ENCODE results near the gene F2. TPM values are rescaled to one million over a fixed set of nuclear protein-coding genes. Genes with fewer than 3 reads are reported as not detected.

F2 gene
- total and polyA plus RNA-seq, 2 of the 13 experiments (the other 11 are each of a cell fraction or from before 2014, with no cell fraction given) = 330 to 801 TPM

DNA sequence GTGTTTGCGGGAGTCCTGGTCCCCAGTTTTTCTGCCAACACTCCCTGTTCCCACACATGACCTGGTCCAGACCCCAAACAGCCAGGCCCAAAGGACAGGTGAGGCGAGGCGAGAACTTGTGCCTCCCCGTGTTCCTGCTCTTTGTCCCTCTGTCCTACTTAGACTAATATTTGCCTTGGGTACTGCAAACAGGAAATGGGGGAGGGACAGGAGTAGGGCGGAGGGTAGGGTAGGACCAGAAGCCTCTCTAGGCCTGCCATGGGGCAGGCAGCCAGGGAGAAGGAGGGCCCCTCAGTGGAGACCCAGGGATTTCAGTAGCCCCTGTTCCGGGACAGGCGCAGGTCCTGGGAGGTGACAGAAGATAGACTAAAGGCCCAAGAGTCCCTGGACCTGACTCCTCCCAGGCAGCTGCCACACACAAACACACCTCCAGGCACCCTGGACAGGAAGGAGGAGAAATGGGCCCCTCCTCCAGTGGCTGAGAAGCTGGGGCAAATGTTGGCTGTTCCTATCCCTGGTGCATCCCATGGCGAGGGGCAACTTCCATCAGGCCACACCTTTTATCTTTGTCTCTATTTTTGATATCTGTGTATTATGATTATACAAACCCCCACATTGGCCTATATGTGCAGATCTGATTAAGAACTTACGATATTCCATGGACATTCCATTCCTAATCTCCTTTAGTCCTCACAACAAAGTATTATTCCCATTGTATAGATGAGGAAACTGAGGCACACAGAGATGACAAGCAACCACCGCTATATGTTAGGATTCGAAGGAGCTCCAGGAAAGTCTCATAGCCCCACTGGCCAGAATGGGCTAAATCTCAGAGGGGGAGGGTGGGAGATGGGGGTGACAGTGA, 626 bp upstream of the F2 start (continued):
- TF ChIP-seq, protein P1, sequence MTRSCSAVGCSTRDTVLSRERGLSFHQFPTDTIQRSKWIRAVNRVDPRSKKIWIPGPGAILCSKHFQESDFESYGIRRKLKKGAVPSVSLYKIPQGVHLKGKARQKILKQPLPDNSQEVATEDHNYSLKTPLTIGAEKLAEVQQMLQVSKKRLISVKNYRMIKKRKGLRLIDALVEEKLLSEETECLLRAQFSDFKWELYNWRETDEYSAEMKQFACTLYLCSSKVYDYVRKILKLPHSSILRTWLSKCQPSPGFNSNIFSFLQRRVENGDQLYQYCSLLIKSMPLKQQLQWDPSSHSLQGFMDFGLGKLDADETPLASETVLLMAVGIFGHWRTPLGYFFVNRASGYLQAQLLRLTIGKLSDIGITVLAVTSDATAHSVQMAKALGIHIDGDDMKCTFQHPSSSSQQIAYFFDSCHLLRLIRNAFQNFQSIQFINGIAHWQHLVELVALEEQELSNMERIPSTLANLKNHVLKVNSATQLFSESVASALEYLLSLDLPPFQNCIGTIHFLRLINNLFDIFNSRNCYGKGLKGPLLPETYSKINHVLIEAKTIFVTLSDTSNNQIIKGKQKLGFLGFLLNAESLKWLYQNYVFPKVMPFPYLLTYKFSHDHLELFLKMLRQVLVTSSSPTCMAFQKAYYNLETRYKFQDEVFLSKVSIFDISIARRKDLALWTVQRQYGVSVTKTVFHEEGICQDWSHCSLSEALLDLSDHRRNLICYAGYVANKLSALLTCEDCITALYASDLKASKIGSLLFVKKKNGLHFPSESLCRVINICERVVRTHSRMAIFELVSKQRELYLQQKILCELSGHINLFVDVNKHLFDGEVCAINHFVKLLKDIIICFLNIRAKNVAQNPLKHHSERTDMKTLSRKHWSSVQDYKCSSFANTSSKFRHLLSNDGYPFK (CRISPR knock-in tag; IDR thresholded peaks at IDR 0.05; ENCODE audit: borderline replicate concordance) = peak; percentile 40; the same call in 1 of the 2 replicates
- 0 out of 2 replicates have a peak, but pooled peaks have one; percentile 34 for TF ChIP-seq ONECUT2 (CRISPR knock-in tag; IDR thresholded peaks at IDR 0.05)
- no peak for TF ChIP-seq ZNF678 (CRISPR knock-in tag; IDR thresholded peaks at IDR 0.05)
- TF ChIP-seq TAF15 (IDR thresholded peaks at IDR 0.05; ENCODE audit: low read depth, low read length, poor library complexity, severe bottlenecking) = no peak
- TF ChIP-seq FOXK2 (IDR thresholded peaks at IDR 0.05) = no peak
- TF ChIP-seq ZNF75D (CRISPR knock-in tag; IDR thresholded peaks at IDR 0.05; ENCODE audit: borderline replicate concordance) = no peak
- no peak for TF ChIP-seq POLR2AphosphoS2 (IDR thresholded peaks at IDR 0.05; ENCODE audit: low read depth, low read length)
- peak; percentile 96 for TF ChIP-seq SAP130 (CRISPR knock-in tag; IDR thresholded peaks at IDR 0.05; ENCODE audit: low read depth)
- 0 out of 2 replicates have a peak, but pooled peaks have one; percentile 21 for TF ChIP-seq ZBTB42 (CRISPR knock-in tag; IDR thresholded peaks at IDR 0.05)
- peak; percentile 52; the same call in 1 of the 2 replicates for TF ChIP-seq CCDC6 (CRISPR knock-in tag; IDR thresholded peaks at IDR 0.05)
- TF ChIP-seq, protein P2, sequence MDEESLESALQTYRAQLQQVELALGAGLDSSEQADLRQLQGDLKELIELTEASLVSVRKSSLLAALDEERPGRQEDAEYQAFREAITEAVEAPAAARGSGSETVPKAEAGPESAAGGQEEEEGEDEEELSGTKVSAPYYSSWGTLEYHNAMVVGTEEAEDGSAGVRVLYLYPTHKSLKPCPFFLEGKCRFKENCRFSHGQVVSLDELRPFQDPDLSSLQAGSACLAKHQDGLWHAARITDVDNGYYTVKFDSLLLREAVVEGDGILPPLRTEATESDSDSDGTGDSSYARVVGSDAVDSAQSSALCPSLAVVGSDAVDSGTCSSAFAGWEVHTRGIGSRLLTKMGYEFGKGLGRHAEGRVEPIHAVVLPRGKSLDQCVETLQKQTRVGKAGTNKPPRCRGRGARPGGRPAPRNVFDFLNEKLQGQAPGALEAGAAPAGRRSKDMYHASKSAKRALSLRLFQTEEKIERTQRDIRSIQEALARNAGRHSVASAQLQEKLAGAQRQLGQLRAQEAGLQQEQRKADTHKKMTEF (CRISPR knock-in tag; IDR thresholded peaks at IDR 0.05) = peak; percentile 73
- TF ChIP-seq ZNF652 (CRISPR knock-in tag; IDR thresholded peaks at IDR 0.05; ENCODE audit: borderline replicate concordance, low read depth) = no peak; the same call in 1 of the 2 replicates
- no peak for TF ChIP-seq AGO1 (IDR thresholded peaks at IDR 0.05; ENCODE audit: low read depth, low read length, poor library complexity, severe bottlenecking)
- peak; percentile 75 for TF ChIP-seq RFXAP (CRISPR knock-in tag; IDR thresholded peaks at IDR 0.05; ENCODE audit: borderline replicate concordance)
- TF ChIP-seq, protein P3, sequence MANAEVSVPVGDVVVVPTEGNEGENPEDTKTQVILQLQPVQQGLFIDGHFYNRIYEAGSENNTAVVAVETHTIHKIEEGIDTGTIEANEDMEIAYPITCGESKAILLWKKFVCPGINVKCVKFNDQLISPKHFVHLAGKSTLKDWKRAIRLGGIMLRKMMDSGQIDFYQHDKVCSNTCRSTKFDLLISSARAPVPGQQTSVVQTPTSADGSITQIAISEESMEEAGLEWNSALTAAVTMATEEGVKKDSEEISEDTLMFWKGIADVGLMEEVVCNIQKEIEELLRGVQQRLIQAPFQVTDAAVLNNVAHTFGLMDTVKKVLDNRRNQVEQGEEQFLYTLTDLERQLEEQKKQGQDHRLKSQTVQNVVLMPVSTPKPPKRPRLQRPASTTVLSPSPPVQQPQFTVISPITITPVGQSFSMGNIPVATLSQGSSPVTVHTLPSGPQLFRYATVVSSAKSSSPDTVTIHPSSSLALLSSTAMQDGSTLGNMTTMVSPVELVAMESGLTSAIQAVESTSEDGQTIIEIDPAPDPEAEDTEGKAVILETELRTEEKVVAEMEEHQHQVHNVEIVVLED (CRISPR knock-in tag; IDR thresholded peaks at IDR 0.05; ENCODE audit: borderline replicate concordance) = peak; percentile 40; the same call in 1 of the 2 replicates
- TF ChIP-seq, protein P4, sequence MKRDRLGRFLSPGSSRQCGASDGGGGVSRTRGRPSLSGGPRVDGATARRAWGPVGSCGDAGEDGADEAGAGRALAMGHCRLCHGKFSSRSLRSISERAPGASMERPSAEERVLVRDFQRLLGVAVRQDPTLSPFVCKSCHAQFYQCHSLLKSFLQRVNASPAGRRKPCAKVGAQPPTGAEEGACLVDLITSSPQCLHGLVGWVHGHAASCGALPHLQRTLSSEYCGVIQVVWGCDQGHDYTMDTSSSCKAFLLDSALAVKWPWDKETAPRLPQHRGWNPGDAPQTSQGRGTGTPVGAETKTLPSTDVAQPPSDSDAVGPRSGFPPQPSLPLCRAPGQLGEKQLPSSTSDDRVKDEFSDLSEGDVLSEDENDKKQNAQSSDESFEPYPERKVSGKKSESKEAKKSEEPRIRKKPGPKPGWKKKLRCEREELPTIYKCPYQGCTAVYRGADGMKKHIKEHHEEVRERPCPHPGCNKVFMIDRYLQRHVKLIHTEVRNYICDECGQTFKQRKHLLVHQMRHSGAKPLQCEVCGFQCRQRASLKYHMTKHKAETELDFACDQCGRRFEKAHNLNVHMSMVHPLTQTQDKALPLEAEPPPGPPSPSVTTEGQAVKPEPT (CRISPR knock-in tag; IDR thresholded peaks at IDR 0.05; ENCODE audit: low read depth) = no peak
- TF ChIP-seq CBFB (CRISPR knock-in tag; IDR thresholded peaks at IDR 0.05) = 0 out of 2 replicates have a peak, but pooled peaks have one; percentile 39
- TF ChIP-seq MIER3 (CRISPR knock-in tag; IDR thresholded peaks at IDR 0.05; ENCODE audit: borderline replicate concordance) = peak; percentile 90; the same call in 1 of the 2 replicates
- peak; percentile 80 for TF ChIP-seq PHF5A (CRISPR knock-in tag; IDR thresholded peaks at IDR 0.05; ENCODE audit: low read depth, unreplicated experiment)
- TF ChIP-seq ZNF564 (CRISPR knock-in tag; IDR thresholded peaks at IDR 0.05) = peak; percentile 72; the same call in 1 of the 2 replicates
- no peak for TF ChIP-seq NR3C1 (CRISPR knock-in tag; IDR thresholded peaks at IDR 0.05)
